Measurements from ENCODE around the gene NR4A3. TPM values are rescaled to one million over a fixed set of nuclear protein-coding genes. Genes with fewer than 3 reads are reported as not detected.

Gene NR4A3
- total and polyA plus RNA-seq, 9 of the 15 experiments (the other 6 are each of a cell fraction or from before 2014, with no cell fraction given), result 0.04 to 0.07 TPM; not detected in 7

DNA sequence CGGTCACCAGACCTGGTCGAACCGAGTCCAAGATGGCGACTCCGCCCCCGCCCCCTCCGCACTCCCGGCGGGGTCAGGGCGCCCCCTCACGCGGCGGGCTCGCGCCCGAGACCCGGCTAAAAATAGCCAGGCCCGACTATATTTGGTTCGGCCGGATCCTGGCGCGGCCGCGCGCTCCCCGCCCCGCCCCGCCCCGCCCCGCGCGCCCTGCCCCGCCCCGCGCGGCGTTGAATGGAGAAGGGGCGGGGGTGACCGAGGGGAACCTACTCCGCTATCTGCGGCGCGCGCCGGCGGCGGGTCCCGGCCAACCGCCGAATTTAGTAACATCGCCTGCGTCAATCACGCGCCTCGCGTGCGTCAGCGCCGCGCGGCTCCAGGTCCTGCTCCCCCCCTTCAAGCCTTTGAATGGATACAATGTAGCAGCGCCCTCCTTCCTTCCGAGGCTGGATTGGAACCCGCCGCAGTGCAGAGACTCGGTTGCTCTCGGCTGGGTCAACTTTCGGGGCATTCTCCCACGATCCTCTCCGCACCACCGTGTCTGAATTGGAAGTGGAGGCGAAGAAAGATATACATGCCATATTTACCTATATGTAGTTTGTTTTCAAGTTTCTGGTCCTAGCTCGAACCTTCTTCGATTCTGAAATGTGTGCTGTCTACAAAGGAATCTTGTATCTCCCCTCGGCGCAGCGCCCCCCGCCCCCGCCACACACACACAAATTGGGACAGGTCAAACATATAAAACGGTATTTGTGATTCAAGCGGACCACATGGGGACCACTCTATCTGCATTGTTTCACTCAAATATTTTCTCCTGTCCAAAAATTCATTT lies 1.6 kb upstream of the NR4A3 start (continued):
- TF ChIP-seq, protein P1, sequence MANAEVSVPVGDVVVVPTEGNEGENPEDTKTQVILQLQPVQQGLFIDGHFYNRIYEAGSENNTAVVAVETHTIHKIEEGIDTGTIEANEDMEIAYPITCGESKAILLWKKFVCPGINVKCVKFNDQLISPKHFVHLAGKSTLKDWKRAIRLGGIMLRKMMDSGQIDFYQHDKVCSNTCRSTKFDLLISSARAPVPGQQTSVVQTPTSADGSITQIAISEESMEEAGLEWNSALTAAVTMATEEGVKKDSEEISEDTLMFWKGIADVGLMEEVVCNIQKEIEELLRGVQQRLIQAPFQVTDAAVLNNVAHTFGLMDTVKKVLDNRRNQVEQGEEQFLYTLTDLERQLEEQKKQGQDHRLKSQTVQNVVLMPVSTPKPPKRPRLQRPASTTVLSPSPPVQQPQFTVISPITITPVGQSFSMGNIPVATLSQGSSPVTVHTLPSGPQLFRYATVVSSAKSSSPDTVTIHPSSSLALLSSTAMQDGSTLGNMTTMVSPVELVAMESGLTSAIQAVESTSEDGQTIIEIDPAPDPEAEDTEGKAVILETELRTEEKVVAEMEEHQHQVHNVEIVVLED (CRISPR knock-in tag; IDR thresholded peaks at IDR 0.05), result peak; percentile 83
- TF ChIP-seq FOXK1 (CRISPR knock-in tag; IDR thresholded peaks at IDR 0.05; ENCODE audit: borderline replicate concordance) (no peak), C11orf30 (IDR thresholded peaks at IDR 0.05; ENCODE audit: low read depth) (peak; percentile 53), ZNF311 (CRISPR knock-in tag; IDR thresholded peaks at IDR 0.05) (no peak), CXXC5 (CRISPR knock-in tag; IDR thresholded peaks at IDR 0.05) (peak; percentile 94), STAG1 (CRISPR knock-in tag; IDR thresholded peaks at IDR 0.05; ENCODE audit: borderline replicate concordance) (no peak), ZSCAN32 (CRISPR knock-in tag; IDR thresholded peaks at IDR 0.05) (no peak), XRCC3 (IDR thresholded peaks at IDR 0.05) (no peak), HLTF (IDR thresholded peaks at IDR 0.05) (no peak), ZNF77 (CRISPR knock-in tag; IDR thresholded peaks at IDR 0.05) (no peak), PCBP1 (IDR thresholded peaks at IDR 0.05; ENCODE audit: low read depth, low read length, poor library complexity, severe bottlenecking) (peak; percentile 6), PHTF2 (CRISPR knock-in tag; IDR thresholded peaks at IDR 0.05) (no peak)
- TF ChIP-seq, protein P2, sequence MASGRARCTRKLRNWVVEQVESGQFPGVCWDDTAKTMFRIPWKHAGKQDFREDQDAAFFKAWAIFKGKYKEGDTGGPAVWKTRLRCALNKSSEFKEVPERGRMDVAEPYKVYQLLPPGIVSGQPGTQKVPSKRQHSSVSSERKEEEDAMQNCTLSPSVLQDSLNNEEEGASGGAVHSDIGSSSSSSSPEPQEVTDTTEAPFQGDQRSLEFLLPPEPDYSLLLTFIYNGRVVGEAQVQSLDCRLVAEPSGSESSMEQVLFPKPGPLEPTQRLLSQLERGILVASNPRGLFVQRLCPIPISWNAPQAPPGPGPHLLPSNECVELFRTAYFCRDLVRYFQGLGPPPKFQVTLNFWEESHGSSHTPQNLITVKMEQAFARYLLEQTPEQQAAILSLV (tag; IDR thresholded peaks at IDR 0.05), result no peak
- TF ChIP-seq, protein P3, sequence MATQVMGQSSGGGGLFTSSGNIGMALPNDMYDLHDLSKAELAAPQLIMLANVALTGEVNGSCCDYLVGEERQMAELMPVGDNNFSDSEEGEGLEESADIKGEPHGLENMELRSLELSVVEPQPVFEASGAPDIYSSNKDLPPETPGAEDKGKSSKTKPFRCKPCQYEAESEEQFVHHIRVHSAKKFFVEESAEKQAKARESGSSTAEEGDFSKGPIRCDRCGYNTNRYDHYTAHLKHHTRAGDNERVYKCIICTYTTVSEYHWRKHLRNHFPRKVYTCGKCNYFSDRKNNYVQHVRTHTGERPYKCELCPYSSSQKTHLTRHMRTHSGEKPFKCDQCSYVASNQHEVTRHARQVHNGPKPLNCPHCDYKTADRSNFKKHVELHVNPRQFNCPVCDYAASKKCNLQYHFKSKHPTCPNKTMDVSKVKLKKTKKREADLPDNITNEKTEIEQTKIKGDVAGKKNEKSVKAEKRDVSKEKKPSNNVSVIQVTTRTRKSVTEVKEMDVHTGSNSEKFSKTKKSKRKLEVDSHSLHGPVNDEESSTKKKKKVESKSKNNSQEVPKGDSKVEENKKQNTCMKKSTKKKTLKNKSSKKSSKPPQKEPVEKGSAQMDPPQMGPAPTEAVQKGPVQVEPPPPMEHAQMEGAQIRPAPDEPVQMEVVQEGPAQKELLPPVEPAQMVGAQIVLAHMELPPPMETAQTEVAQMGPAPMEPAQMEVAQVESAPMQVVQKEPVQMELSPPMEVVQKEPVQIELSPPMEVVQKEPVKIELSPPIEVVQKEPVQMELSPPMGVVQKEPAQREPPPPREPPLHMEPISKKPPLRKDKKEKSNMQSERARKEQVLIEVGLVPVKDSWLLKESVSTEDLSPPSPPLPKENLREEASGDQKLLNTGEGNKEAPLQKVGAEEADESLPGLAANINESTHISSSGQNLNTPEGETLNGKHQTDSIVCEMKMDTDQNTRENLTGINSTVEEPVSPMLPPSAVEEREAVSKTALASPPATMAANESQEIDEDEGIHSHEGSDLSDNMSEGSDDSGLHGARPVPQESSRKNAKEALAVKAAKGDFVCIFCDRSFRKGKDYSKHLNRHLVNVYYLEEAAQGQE (IDR thresholded peaks at IDR 0.05; ENCODE audit: borderline replicate concordance), result no peak; the same call in 1 of the 2 replicates
- TF ChIP-seq, protein P3 (CRISPR knock-in tag; IDR thresholded peaks at IDR 0.05; ENCODE audit: low read depth), result no peak
- TF ChIP-seq, protein P4, sequence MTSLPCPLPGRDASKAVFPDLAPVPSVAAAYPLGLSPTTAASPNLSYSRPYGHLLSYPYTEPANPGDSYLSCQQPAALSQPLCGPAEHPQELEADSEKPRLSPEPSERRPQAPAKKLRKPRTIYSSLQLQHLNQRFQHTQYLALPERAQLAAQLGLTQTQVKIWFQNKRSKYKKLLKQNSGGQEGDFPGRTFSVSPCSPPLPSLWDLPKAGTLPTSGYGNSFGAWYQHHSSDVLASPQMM (CRISPR knock-in tag; IDR thresholded peaks at IDR 0.05), result no peak
- TF ChIP-seq, protein P5, sequence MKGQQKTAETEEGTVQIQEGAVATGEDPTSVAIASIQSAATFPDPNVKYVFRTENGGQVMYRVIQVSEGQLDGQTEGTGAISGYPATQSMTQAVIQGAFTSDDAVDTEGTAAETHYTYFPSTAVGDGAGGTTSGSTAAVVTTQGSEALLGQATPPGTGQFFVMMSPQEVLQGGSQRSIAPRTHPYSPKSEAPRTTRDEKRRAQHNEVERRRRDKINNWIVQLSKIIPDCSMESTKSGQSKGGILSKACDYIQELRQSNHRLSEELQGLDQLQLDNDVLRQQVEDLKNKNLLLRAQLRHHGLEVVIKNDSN (CRISPR knock-in tag; IDR thresholded peaks at IDR 0.05), result peak; percentile 20; the same call in 1 of the 2 replicates
